Activated CD4-positive, CD25-positive, alpha-beta regulatory T cell treated with anti-CD3 and anti-CD28 coated beads, Interleukin-2, amount 50 U/mL, for 24 hours (primary cell): ENCODE data around the gene INTS7.

Experiments
- ATAC-seq, 2 donors: fragments of 150-1000 bp; cut with Tn5 transposase; one replicate each; pipeline ENCODE4 v1.10.0; 2021; ENCODE audit warnings: mild to moderate bottlenecking in 1 of 2, moderate library complexity in 1 of 2

The INTS7 gene, protein sequence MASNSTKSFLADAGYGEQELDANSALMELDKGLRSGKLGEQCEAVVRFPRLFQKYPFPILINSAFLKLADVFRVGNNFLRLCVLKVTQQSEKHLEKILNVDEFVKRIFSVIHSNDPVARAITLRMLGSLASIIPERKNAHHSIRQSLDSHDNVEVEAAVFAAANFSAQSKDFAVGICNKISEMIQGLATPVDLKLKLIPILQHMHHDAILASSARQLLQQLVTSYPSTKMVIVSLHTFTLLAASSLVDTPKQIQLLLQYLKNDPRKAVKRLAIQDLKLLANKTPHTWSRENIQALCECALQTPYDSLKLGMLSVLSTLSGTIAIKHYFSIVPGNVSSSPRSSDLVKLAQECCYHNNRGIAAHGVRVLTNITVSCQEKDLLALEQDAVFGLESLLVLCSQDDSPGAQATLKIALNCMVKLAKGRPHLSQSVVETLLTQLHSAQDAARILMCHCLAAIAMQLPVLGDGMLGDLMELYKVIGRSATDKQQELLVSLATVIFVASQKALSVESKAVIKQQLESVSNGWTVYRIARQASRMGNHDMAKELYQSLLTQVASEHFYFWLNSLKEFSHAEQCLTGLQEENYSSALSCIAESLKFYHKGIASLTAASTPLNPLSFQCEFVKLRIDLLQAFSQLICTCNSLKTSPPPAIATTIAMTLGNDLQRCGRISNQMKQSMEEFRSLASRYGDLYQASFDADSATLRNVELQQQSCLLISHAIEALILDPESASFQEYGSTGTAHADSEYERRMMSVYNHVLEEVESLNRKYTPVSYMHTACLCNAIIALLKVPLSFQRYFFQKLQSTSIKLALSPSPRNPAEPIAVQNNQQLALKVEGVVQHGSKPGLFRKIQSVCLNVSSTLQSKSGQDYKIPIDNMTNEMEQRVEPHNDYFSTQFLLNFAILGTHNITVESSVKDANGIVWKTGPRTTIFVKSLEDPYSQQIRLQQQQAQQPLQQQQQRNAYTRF

DNA sequence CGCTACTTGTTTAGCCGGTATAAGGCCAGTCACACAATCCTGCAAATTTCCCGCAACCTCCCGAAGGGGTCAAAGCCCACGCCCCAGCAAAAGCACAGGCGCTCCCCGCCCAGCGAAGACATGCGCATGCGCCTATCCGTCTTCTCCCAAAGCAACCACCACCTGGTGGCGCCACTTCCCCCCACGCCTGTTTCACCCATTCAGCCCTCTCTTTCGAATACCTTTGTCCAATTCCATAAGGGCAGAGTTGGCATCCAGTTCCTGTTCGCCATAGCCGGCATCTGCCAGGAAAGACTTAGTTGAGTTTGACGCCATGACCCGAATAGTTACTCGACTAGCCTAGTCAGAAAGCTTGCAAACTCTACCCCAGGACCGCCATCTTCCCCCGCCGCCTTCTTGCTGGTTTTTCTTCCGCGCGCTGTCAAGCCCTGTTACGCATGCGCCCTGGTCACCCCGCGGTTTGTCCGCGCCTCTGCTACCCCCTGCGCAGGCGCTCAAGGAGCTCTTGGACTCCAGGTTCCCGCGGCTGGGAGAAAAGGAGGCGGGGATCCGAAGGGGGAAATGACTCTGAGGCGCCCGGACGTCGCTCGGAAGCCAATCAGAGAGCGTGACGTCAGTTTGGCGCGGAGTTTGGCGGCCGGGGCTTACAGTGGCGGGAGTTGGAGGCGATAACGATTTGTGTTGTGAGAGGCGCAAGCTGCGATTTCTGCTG, at the start of gene INTS7, which contains the start of gene DTL:
INTS7 (minus strand) TSS at position 435 of the 712 bp plus-strand sequence; CDS start at position 315, 120 bp downstream.
DTL (plus strand) TSS at position 626 of the 712 bp plus-strand sequence. CDS start 143 bp downstream, outside the sequence.
- peak; percentile 82 to 86 for ATAC-seq

DNA sequence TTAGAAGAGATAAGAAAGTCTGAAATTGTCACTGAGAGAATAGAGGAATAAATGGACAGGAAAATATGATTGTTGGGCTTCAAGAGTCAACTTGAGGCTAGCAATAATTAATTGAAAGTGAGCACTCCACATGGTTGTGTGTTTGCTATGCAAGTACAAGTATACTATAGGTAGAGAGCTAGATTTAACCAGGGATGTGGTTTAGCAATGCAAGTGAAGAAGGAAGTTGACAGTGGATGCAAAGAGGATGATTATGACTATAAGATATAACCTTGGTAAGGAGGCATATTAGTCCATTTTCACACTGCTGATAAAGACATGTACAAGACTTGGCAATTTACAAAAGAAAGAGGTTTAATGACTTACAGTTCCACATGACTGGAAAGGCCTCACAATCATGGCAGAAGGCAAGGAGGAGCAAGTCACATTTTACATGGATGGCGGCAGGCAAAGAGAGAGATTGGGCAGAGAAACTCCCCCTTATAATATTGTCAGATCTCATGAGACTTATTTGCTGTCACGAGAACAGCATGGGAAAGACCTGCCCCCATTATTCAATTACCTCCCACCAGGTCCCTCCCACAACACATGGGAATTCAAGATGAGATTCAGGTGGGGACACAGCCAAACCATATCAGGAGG, 47.5 kb upstream of the INTS7 start:
- no peak for ATAC-seq

GRCh38 chr1:212078826-212079225, 43.5 kb upstream of the INTS7 start:
- ATAC-seq = no peak

- ATAC-seq = peak; percentile 28 to 70
Observed at GRCh38 chr1:212077028-212077427, 41.7 kb upstream of the INTS7 start.

DNA sequence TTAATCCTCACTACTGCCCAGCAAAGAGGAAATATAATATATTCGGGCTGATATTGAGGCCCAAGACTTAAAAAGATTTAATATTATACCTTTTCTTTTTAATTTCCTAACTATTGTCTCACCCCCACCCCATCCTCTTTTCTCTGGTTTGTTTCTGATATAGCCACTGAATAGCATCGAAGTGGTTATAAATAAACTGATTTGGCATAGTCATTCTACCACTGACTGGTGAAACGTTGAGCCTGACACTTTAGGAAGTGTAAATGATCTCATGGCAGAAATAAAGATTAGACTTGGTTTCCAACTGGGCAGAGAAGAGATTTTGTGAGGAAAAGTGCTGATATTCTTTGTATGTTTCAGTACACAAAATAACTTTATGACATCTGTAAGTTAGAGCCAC, 39.5 kb upstream of the INTS7 start:
- no peak for ATAC-seq

GRCh38 chr1:212074313-212074712, 39.0 kb upstream of the INTS7 start:
- ATAC-seq = no peak

DNA sequence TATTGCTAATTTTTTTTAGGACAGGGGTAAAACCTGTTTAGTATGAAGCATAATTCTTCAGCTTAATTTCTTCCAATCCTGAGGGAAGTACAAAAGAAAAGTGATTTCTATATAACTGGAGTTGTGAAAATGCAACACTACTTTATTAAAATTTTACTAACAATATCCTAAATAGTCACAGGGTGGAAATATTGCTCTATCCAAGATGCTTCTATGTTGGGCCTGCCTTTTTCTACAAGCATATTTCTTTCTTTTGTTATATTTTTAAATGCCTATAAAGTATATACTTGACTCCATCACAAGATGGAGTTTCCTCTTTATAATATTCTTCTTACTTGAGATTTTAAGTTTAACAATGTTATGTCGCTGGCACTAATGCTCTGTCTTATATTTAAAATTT, 38.1 kb upstream of the INTS7 start:
- no peak for ATAC-seq

DNA sequence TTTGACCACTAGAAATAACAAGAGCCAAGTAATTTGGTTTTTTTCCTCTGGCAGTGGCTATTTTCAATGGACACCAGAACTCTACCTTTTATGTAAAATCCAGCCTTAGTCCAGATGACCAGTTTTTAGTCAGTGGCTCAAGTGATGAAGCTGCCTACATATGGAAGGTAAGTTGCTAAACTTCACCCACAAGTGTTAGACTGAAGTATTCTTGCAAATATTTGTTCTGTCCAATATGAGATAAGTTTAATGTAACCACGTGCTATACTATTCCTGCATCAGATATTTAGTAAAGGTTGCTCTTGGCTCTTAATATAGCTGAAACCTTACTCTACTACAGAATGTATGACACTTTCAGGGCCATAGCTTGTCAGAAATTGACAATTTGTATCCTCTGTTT, 36.7 kb upstream of the INTS7 start:
- no peak for ATAC-seq

- no peak for ATAC-seq
Observed at GRCh38 chr1:212070720-212071302, 35.5 kb upstream of the INTS7 start.

- ATAC-seq = no peak
Observed at GRCh38 chr1:212067787-212068186, 32.4 kb upstream of the INTS7 start.

DNA sequence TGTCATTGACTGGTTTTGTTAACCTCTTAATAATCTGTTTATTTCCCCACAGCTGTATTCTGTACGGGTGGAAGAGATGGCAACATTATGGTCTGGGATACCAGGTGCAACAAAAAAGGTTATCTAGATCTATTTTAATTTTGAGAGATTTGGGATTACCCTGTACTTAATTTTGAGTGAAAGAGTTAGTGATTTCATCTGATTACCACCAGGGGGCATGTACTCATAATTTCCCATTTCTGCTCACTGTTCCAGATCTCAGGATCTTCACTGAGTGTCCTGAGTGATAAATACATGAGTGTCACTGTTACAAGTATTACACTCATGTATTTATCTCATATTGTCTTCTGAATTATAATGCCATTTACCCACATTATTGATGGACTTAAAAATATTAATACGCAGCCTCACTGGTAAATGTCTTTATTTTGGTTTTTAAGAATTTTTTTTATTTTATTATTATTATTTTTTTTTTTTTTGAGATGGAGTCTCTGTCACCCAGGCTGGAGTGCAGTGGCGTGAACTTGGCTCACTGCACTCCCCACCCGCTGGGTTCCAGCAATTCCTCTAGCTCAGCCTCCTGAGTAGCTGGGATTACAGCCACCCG, 27.6 kb upstream of the INTS7 start:
- peak in 1 of 2 donors; percentile 30 for ATAC-seq

DNA sequence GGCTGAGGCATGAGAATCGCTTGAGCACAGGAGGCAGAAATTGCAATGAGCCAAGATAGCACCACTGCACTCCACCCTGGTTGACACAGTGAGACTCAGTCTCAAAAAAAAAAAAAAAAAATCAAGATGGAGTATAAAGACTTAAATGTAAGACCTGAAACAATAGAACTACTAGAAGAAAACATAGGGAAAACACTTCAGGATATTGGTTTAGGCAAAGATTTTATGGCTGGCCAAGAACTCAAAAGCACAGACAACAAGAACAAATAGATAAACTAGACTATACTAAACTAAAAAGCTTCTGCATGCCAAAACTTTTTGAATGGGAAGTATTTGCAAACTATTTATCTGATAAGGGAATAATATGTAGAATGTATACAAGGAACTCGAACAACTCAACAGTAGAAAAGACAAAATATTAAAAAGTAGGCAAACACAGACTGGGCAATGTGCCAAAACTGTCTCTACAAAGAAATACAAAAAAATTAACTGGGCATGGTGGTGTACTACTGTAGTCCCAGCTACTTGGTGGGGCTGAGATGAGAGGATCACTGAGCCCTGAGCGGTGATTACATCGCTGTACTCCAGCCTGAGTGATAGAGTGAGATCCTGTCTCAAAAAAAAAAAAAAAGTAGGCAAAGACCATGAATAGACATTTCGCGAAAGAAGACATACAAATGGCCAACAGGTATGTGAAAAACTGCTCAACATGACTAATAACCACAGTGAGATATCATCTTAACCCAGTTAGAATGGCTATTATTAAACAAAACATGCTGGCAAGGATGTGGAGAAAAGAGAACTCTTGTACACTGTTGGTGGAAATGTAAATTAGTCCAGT, 25.5 kb upstream of the INTS7 start:
- peak; percentile 46 to 65 for ATAC-seq

GRCh38 chr1:212055333-212055732, 20.0 kb upstream of the INTS7 start:
- ATAC-seq = no peak

GRCh38 chr1:212053993-212054392, 18.6 kb upstream of the INTS7 start:
- no peak for ATAC-seq

GRCh38 chr1:212045981-212046380, 10.6 kb upstream of the INTS7 start:
- no peak for ATAC-seq

- no peak for ATAC-seq
Observed at GRCh38 chr1:212044851-212045250, 9.5 kb upstream of the INTS7 start.

DNA sequence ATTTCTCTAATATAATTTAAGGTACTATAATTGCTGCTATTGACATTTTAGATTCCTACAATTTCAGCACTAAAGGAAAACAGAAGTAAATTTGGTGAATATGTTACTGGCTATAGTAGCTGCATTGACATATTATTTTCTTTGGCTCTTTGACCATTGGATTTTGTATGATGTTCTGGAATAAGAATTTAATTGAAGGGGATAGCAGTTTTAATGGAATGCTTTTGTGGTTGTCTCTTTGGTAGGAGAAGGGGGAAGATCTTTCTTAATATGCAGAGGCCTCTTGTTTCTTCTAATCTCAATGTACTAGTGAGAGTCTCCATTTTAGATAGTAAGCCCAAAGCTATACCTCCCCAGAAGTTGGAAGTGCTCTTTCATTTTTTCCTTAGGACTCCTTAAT, 7.1 kb upstream of the INTS7 start:
- ATAC-seq = no peak

DNA sequence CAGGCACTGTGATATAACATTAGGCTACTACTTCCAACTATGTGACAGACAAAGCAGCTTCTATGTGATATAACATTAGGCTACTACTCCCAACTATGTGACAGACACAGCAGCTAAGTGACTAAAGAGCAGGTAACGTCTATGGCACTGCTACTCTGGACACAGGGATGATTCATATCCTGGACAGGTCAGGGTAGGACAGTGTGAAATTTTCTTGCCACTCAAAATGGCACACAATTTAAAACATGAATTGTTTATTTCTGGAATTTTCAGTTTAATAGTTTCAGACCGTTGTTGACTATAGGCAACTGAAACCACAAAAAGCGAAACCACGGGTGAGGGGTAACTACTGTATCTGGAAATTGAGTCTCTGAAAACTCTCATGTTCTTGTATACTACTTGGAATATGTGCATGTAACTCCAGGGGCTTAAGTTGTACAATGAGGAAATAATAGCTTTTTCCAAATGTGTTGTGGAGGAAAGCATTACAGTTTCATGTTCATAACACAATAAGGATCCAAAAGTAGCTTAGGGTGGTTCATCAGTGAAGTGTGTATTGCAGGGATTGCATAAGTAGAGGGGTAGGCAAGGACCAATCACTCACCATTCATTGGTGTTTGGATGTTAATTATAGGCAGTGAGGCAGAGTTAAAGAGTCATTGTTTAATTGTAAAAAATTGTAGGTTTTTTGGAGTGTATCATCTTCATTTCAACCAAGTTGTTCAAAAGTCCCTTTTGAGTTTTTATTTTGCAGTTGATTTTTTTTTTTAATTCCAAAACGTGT, 5.5 kb upstream of the INTS7 start:
- no peak for ATAC-seq

- no peak for ATAC-seq
Observed at GRCh38 chr1:212039622-212040021, 4.3 kb upstream of the INTS7 start.

GRCh38 chr1:212037900-212038299, 2.5 kb upstream of the INTS7 start:
- ATAC-seq = no peak
